ENCODE measurements around the gene TNNI2. TPM values are rescaled to one million over a fixed set of nuclear protein-coding genes. Genes with fewer than 3 reads are reported as not detected.
"Not testable (repeated sequence)": the region's sequence is repeated elsewhere in the genome, so short reads cannot be mapped to it uniquely, and the experiment has no call there.

TNNI2 gene
- total RNA-seq, 1 donor from 2014 or later: 0.27 TPM

DNA sequence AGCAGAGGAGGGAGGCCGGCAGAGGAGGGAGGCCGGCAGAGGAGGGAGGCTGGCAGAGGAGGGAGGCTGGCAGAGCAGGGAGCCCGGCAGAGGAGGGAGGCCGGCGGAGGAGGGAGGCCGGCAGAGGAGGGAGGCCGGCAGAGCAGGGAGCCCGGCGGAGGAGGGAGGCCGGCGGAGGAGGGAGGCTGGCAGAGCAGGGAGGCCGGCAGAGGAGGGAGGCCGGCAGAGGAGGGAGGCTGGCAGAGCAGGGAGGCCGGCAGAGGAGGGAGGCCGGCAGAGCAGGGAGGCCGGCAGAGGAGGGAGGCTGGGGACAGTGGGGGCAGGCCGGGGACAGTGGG, 35.0 kb downstream of the TNNI2 start:
- H3K9me3 Mint-ChIP-seq: not testable (repeated sequence)
- H3K4me1 Mint-ChIP-seq (ENCODE audit: low read depth): peaks cover 21% of the 10 kb centered on the region
- H3K36me3 Mint-ChIP-seq (ENCODE audit: low read depth): peaks cover 15% of the 10 kb centered on the region

GRCh38 chr11:1874441-1875092, 35.8 kb downstream of the TNNI2 start:
- intact Hi-C loops (cut with micrococcal nuclease); H3K4me3 Mint-ChIP-seq (ENCODE audit: low read depth); DNase-seq (ENCODE audit: low spot score); H3K27ac Mint-ChIP-seq; H3K36me3 Mint-ChIP-seq (ENCODE audit: low read depth); H3K27me3 Mint-ChIP-seq (ENCODE audit: low read depth); H3K9me3 Mint-ChIP-seq: not testable (repeated sequence)
- H3K4me1 Mint-ChIP-seq (ENCODE audit: low read depth): peaks cover 15% of the 10 kb centered on the region

More for the DNA sequence above, 35.0 kb downstream of the TNNI2 start:
- H3K4me3 Mint-ChIP-seq (ENCODE audit: low read depth); DNase-seq (ENCODE audit: low spot score); intact Hi-C loops (cut with micrococcal nuclease); H3K27me3 Mint-ChIP-seq (ENCODE audit: low read depth); H3K27ac Mint-ChIP-seq: not testable (repeated sequence)

DNA sequence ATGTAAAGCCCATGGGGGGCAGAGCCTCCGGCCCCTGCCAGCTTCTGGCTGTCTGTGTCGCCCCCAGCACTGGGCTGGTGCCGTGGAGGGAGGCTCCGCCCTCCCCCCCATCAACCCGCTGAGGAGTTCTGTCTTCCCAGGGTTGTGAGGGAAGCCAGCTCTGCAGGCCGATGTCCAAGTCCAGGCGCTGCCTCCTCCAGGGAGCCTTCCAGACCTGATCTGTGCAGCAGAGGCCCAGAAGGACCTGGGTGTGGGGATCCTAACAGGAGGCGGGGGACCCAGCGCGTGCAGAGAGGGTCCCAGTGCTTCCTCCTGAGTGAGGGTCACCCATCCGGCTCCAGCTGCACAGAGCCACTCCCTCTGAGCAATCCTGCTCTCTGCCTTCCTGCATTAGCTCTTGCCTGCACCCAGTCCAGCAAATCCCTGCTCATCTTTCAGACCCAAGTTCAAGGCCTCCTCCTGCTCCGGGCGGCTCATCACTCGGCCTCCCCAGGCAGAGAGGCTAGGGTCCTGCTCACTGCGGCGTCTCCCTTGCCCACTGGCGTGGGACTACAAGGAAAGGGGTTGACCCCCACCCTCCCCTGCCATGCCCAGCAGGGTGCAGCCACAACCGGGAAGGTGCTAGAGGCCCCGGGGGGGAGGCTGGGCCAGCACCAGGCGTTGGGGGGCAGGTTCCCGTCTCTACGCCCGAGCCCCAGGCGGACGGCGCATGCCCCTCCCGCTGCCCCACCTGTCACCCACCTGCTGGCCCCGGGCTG, 36.5 kb downstream of the TNNI2 start:
- Mint-ChIP-seq H3K9me3 (no peaks in the 10 kb centered on the region), H3K27ac (no peak overlapping the region), H3K27me3 (ENCODE audit: low read depth) (no peaks in the 10 kb centered on the region), H3K4me1 (ENCODE audit: low read depth) (peaks cover 16% of the 10 kb centered on the region), H3K4me3 (ENCODE audit: low read depth) (no peak overlapping the region), H3K36me3 (ENCODE audit: low read depth) (peaks cover 6% of the 10 kb centered on the region)
- no peak for DNase-seq (ENCODE audit: low spot score)
- intact Hi-C loops (cut with micrococcal nuclease): no loop called here

GRCh38 chr11:1875851-1876301, 37.1 kb downstream of the TNNI2 start:
- peaks cover 14% of the 10 kb centered on the region for H3K4me1 Mint-ChIP-seq (ENCODE audit: low read depth)
- intact Hi-C loops (cut with micrococcal nuclease); H3K27ac Mint-ChIP-seq; H3K27me3 Mint-ChIP-seq (ENCODE audit: low read depth); H3K9me3 Mint-ChIP-seq; H3K36me3 Mint-ChIP-seq (ENCODE audit: low read depth); H3K4me3 Mint-ChIP-seq (ENCODE audit: low read depth); DNase-seq (ENCODE audit: low spot score): not testable (repeated sequence)

DNA sequence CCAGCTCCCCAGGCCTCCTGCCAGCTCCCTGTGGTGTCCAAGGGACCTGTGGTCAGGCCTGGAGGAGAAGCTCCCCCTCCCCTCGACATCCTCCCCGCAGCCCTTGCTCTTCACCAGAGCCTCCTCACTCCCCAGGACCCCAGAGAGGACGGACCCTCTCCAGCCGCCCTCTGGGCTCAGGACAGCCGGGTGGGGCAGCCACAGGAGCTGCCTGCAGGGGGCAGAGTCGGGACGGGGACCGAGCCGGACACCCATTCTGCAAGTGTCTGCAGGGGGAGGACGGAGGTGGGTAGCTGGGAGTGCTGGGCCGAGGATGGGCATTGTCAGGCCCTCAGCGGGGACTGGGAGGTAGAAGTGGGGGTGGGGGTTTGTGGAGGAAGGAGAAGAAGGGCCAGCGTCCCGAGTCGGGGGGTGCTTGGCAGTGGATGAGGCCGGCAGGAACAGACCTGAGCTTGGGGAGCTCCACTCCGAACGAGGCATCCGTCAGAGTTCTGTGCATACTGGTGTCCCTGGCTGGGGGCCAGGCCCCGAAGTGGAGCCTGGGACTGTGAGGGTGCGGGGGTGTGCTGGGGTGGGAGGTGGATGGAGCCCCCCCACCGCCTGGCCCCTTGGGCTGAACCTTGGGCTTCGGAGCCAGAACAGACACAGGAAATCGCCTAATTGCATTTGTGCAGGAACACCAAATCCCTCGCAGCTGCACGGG, 37.7 kb downstream of the TNNI2 start:
- H3K36me3 Mint-ChIP-seq (ENCODE audit: low read depth): peaks cover 3% of the 10 kb centered on the region
- no peak for DNase-seq (ENCODE audit: low spot score)
- no peak overlapping the region for H3K4me3 Mint-ChIP-seq (ENCODE audit: low read depth)
- H3K27ac Mint-ChIP-seq: no peak overlapping the region
- intact Hi-C loops (cut with micrococcal nuclease): no loop called here
- H3K4me1 Mint-ChIP-seq (ENCODE audit: low read depth): peaks cover 12% of the 10 kb centered on the region
- H3K27me3 Mint-ChIP-seq (ENCODE audit: low read depth): no peaks in the 10 kb centered on the region
- no peaks in the 10 kb centered on the region for H3K9me3 Mint-ChIP-seq

DNA sequence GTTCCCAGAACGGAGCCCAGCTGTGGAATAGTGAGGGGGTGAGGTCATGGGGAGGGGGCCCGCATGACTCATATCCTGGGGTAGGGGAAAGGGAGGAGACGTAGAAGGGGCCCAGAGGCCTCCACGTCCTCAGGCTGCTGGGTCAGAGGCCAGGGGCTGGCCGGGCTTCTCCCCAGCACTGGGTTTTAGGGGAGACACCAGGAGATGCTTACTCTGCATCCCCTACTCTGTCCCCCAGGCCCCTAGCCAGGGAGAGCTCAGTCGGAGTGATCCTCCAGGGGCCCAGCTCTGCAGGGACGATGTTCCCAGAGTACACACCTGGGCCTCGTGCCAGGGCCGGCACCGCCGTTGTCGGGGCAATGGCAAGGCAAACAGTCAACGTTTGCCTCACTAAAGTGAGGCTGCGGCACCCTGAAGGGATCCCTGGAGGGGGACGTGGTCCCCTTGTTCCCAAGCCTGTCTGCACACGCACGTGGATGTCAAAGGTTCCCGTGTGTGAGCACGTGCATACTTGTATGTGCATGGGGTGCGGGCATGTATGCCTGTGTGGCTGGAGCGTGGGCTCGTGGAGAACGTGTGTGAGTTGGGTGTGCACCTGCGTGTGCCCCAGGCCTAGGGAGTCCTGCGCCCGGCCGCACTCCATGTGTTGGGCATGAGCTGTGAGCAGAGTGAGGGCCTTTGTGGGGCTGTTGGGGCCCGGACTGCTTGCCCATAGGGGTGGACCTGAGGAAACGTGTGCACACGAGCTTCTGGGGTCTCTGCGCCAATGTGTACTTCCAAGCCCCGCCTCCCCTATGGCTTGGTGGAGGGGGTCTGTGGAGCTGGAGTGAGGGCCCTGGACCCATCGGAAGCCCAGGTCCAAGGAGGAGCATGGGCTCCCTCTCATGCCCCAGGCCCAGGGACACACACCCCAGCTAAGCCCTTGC, 38.7 kb downstream of the TNNI2 start:
- Mint-ChIP-seq H3K27me3 (ENCODE audit: low read depth) (no peaks in the 10 kb centered on the region), H3K36me3 (ENCODE audit: low read depth) (peaks cover 3% of the 10 kb centered on the region), H3K9me3 (no peaks in the 10 kb centered on the region), H3K4me3 (ENCODE audit: low read depth) (no peak overlapping the region), H3K4me1 (ENCODE audit: low read depth) (peaks cover 8% of the 10 kb centered on the region), H3K27ac (no peak overlapping the region)
- intact Hi-C loops (cut with micrococcal nuclease): no loop called here
- DNase-seq (ENCODE audit: low spot score): no peak

- no peak for DNase-seq (ENCODE audit: low spot score)
- H3K9me3 Mint-ChIP-seq: no peaks in the 10 kb centered on the region
- intact Hi-C loops (cut with micrococcal nuclease): no loop called here
- H3K4me1 Mint-ChIP-seq (ENCODE audit: low read depth): peaks cover 8% of the 10 kb centered on the region
- H3K27me3 Mint-ChIP-seq (ENCODE audit: low read depth): no peaks in the 10 kb centered on the region
- H3K27ac Mint-ChIP-seq: no peak overlapping the region
- no peak overlapping the region for H3K4me3 Mint-ChIP-seq (ENCODE audit: low read depth)
- H3K36me3 Mint-ChIP-seq (ENCODE audit: low read depth): peaks cover 3% of the 10 kb centered on the region
These were observed 39.6 kb downstream of the TNNI2 start for GRCh38 chr11:1878137-1879031.

DNA sequence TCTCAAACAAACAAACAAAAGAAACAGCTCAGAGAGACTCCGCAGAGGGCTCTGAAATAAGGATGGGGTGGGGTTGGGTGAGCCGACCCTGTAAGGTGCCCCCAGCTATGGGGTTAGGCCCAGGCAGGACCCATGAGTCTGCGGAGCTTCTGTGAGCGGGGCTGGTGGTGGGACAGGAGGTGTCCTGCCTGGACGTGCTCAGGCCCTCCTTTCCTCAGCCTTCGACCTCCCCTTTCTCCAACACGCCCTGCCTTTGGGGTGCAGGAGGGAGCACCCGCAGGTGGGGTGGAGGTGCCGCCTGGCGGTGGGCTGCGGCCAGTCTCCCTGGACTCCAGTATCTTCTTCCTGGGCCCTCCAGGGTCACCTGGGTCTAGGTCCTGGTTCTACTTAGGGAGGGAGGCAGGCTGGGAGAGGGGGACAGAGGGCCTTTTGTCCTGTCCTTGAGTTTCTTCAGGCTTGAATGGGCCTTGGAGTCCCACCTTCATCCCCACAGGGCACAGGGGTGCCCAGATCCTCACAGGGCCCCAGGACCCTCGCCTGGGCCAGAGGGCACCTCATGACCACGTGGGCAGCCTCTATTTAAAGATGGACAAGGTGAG, 40.7 kb downstream of the TNNI2 start:
- Mint-ChIP-seq H3K36me3 (ENCODE audit: low read depth) (peaks cover 3% of the 10 kb centered on the region), H3K9me3 (no peaks in the 10 kb centered on the region), H3K4me3 (ENCODE audit: low read depth) (no peak overlapping the region), H3K27ac (no peak overlapping the region), H3K27me3 (ENCODE audit: low read depth) (no peaks in the 10 kb centered on the region), H3K4me1 (ENCODE audit: low read depth) (peaks cover 8% of the 10 kb centered on the region)
- no peak for DNase-seq (ENCODE audit: low spot score)
- intact Hi-C loops (cut with micrococcal nuclease): no loop called here

DNA sequence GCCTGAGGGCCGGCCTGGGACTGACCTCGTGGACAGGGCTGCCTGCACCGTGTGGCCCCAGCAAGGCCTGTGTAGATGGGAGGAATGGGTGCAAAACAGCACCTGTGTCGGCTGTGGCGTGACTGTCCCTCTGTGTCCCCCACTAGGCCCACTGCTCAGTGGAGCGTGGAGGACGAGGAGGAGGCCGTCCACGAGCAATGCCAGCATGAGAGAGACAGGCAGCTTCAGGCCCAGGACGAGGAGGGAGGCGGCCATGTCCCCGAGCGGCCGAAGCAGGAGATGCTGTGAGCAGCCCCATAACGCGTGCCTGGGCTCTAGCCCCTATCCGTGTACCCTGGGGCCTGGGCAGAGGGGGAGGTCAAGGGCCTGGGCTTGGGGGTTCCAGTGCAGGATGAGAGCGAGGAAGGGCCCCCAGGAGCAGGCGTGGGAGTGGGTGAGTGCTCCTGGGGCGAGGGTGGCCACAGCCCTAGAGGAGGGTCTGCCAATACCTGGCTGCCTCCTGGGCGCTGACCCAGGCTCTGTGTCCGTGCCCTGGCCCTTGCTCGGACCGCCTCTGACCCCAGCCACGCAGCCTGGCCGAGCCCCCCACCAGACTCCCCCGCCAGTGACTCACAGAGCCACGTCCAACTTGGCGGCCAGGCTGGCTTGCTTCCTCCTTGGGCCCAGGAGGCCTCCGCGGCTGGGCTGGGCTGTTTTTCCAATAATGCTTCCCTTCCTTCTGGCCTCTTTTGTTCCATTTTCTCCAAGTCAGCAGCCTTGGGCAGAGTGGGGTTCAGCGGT, 41.4 kb downstream of the TNNI2 start:
- Mint-ChIP-seq H3K4me3 (ENCODE audit: low read depth) (no peak overlapping the region), H3K9me3 (no peaks in the 10 kb centered on the region), H3K36me3 (ENCODE audit: low read depth) (peaks cover 3% of the 10 kb centered on the region), H3K4me1 (ENCODE audit: low read depth) (peaks cover 8% of the 10 kb centered on the region), H3K27ac (no peak overlapping the region), H3K27me3 (ENCODE audit: low read depth) (no peaks in the 10 kb centered on the region)
- intact Hi-C loops (cut with micrococcal nuclease): loop anchor here (5.0 to 10.0 kb wide), 2 partner anchors 37 to 45 kb away; partner anchors contain the start of genes SYT8, TNNI2 and TNNT3
- no peak for DNase-seq (ENCODE audit: low spot score)

GRCh38 chr11:1880746-1881441, 42.1 kb downstream of the TNNI2 start:
- intact Hi-C loops (cut with micrococcal nuclease): loop anchor here (5.0 to 10.0 kb wide), 2 partner anchors 36 to 46 kb away; partner anchors contain the start of genes SYT8, TNNI2 and TNNT3
- Mint-ChIP-seq H3K4me1 (ENCODE audit: low read depth) (peaks cover 6% of the 10 kb centered on the region), H3K27me3 (ENCODE audit: low read depth) (no peaks in the 10 kb centered on the region), H3K4me3 (ENCODE audit: low read depth) (no peak overlapping the region), H3K36me3 (ENCODE audit: low read depth) (no peaks in the 10 kb centered on the region), H3K27ac (no peak overlapping the region), H3K9me3 (no peaks in the 10 kb centered on the region)
- no peak for DNase-seq (ENCODE audit: low spot score)

Data from activated T-helper 2 cell treated with anti-CD3 and anti-CD28 coated beads, Interferon-gamma antibody, Interleukin-2, Interleukin-4, amounts not matched to agents 10 μg/mL and 5 μg/mL and 100 μg/mL, durations not matched to agents 14 hours and 24 hours and 36 hours (primary cell).